Chondrocyte (in vitro differentiated cells): ENCODE results near the gene SCN1A. TPM values are rescaled to one million over a fixed set of nuclear protein-coding genes. Genes with fewer than 3 reads are reported as not detected.

Experiments used
- DNase-seq: peaks from one replicate; pipeline ENCODE4 v3.0.0; 2021; ENCODE audit warnings: mixed read lengths, low spot score
- H3K27ac Mint-ChIP-seq: one replicate; pipeline ENCODE4 v1.8.0; 2021; ENCODE audit warnings: mild to moderate bottlenecking, moderate library complexity, mixed read lengths; ENCODE audit not compliant: unreplicated experiment
- H3K27me3 Mint-ChIP-seq: 2 replicates; pipeline ENCODE4 v1.8.0; 2021; ENCODE audit warnings: low read depth, mixed read lengths
- H3K36me3 Mint-ChIP-seq: 2 replicates; pipeline ENCODE4 v1.8.0; 2021; ENCODE audit warnings: low read depth, mixed read lengths
- H3K4me1 Mint-ChIP-seq: 2 replicates; pipeline ENCODE4 v1.8.0; 2021; ENCODE audit warnings: low read depth, mild to moderate bottlenecking, mixed read lengths
- H3K4me3 Mint-ChIP-seq: one replicate; pipeline ENCODE4 v1.8.0; 2021; ENCODE audit warnings: mild to moderate bottlenecking, moderate library complexity, mixed read lengths; ENCODE audit not compliant: unreplicated experiment
- H3K9me3 Mint-ChIP-seq: 2 replicates; pipeline ENCODE4 v1.8.0; 2021; ENCODE audit warnings: low read depth, mixed read lengths
- total RNA-seq: library from RNA; stranded (reverse); gene quantifications from 3 replicates; pipeline ENCODE4 v1.2.1, GENCODE V29; 2021
- TF ChIP-seq, protein P1 (sequence below): fragments of 200-600 bp; sonication (generic); IDR thresholded peaks from 2 replicates; pipeline ENCODE4 v1.5.0; 2021; ENCODE audit warnings: antibody characterized with exemption, mild to moderate bottlenecking, moderate library complexity

The SCN1A gene
- total RNA-seq, 1 donor from 2014 or later: 0.05 TPM

GRCh38 chr2:166084301-166084700 is 43.5 kb downstream of the SCN1A start:
- Mint-ChIP-seq H3K27me3 (no peaks in the 10 kb centered on the region), H3K36me3 (no peaks in the 10 kb centered on the region), H3K9me3 (no peaks in the 10 kb centered on the region), H3K4me1 (peaks cover 4% of the 10 kb centered on the region), H3K27ac (no peak overlapping the region), H3K4me3 (no peak overlapping the region)
- TF ChIP-seq, protein P1, sequence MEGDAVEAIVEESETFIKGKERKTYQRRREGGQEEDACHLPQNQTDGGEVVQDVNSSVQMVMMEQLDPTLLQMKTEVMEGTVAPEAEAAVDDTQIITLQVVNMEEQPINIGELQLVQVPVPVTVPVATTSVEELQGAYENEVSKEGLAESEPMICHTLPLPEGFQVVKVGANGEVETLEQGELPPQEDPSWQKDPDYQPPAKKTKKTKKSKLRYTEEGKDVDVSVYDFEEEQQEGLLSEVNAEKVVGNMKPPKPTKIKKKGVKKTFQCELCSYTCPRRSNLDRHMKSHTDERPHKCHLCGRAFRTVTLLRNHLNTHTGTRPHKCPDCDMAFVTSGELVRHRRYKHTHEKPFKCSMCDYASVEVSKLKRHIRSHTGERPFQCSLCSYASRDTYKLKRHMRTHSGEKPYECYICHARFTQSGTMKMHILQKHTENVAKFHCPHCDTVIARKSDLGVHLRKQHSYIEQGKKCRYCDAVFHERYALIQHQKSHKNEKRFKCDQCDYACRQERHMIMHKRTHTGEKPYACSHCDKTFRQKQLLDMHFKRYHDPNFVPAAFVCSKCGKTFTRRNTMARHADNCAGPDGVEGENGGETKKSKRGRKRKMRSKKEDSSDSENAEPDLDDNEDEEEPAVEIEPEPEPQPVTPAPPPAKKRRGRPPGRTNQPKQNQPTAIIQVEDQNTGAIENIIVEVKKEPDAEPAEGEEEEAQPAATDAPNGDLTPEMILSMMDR: no peak
- no peak for DNase-seq

- TF ChIP-seq, protein P1: no peak
Measured at GRCh38 chr2:166082736-166083135, 45.1 kb downstream of the SCN1A start.

DNA sequence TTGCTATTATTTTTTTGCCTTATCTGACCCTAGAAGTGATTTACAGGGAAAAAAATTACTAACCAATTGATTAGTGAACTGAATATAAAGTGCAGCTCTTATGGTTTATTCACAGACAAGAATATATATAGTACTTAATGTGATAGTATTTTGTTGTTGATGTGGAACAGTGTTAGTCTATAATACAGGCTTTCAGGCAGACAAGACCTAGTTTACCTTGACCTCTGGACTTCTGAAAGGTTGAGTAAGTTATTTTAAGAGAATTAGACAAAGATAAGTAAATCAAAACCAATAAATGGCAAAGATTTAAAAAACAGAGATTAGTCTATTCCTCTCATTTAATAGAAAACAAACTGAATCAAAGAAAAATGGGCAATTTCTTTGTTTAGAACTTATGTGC is 46.0 kb downstream of the SCN1A start:
- H3K9me3 Mint-ChIP-seq: peaks cover 3% of the 10 kb centered on the region
- peaks cover 4% of the 10 kb centered on the region for H3K4me1 Mint-ChIP-seq
- no peak for DNase-seq
- TF ChIP-seq, protein P1: no peak
- H3K27ac Mint-ChIP-seq: no peak overlapping the region
- no peaks in the 10 kb centered on the region for H3K36me3 Mint-ChIP-seq
- H3K4me3 Mint-ChIP-seq: no peak overlapping the region
- no peaks in the 10 kb centered on the region for H3K27me3 Mint-ChIP-seq

More at GRCh38 chr2:166082736-166083135, 45.1 kb downstream of the SCN1A start:
- no peak for DNase-seq
- Mint-ChIP-seq H3K27ac (no peak overlapping the region), H3K4me1 (peaks cover 4% of the 10 kb centered on the region), H3K9me3 (no peaks in the 10 kb centered on the region), H3K4me3 (no peak overlapping the region), H3K36me3 (no peaks in the 10 kb centered on the region), H3K27me3 (no peaks in the 10 kb centered on the region)

DNA sequence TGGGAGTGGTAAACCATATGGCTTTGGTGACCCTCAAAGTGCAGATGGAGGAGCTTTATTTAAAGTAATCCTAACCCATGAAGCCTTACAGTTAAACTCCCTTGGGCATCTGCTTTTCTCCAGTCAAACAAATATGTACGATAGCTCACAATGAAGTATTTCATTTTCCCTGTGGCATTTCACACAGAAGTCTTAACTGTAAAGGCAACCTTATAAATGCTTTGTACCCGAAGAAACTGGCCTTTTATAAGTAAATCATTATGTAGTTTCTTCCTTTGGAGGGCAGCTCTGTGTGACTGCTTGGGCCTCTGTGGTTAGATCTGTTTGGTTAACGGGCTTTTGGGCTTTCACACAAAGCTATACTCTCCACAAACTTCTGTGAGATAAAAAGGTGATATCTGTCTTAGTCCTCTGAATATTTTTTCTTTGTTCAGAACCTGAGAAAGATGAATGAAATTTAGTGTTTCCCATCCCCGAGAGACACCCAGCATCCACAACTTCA is 46.6 kb downstream of the SCN1A start:
- H3K27me3 Mint-ChIP-seq: no peaks in the 10 kb centered on the region
- no peak for DNase-seq
- no peak overlapping the region for H3K4me3 Mint-ChIP-seq
- TF ChIP-seq, protein P1: no peak
- peaks cover 4% of the 10 kb centered on the region for H3K4me1 Mint-ChIP-seq
- H3K36me3 Mint-ChIP-seq: no peaks in the 10 kb centered on the region
- no peak overlapping the region for H3K27ac Mint-ChIP-seq
- peaks cover 4% of the 10 kb centered on the region for H3K9me3 Mint-ChIP-seq

GRCh38 chr2:166074430-166074829 is 53.4 kb downstream of the SCN1A start:
- H3K4me3 Mint-ChIP-seq: no peak overlapping the region
- H3K9me3 Mint-ChIP-seq: peaks cover 4% of the 10 kb centered on the region
- H3K27me3 Mint-ChIP-seq: no peaks in the 10 kb centered on the region

More at GRCh38 chr2:166074430-166074829, 53.4 kb downstream of the SCN1A start:
- H3K27ac Mint-ChIP-seq: no peak overlapping the region
- no peaks in the 10 kb centered on the region for H3K4me1 Mint-ChIP-seq
- DNase-seq: no peak
- TF ChIP-seq, protein P1: no peak
- H3K36me3 Mint-ChIP-seq: no peaks in the 10 kb centered on the region
